Esophagus muscularis mucosa (tissue), 4 donors: Measurements from ENCODE around the gene KRTAP10-7. TPM values are rescaled to one million over a fixed set of nuclear protein-coding genes. Genes with fewer than 3 reads are reported as not detected.
"Not testable (repeated sequence)": the region's sequence is repeated elsewhere in the genome, so short reads cannot be mapped to it uniquely, and the experiment has no call there.

Experiments
- DNase-seq: peaks from one replicate; pipeline ENCODE4 v3.0.0-alpha.2; 2017; ENCODE audit errors: extremely low spot score
- H3K27ac ChIP-seq, 4 donors: fragments of 200-600 bp; sonication (generic); replicated peaks in 1 of 4; 1 replicate in 3 of 4; 2 replicates in 1 of 4; pipeline ENCODE4 v1.5.1; 2016 to 2019; ENCODE audit warnings: mild to moderate bottlenecking in 1 of 4
- H3K27me3 ChIP-seq, 4 donors: fragments of 200-600 bp; sonication (generic); one replicate each; pipeline versions ENCODE4 v1.5.1 to v1.6.0; 2016 to 2019
- H3K36me3 ChIP-seq, 4 donors: fragments of 200-600 bp; sonication (generic); one replicate each; pipeline ENCODE4 v1.5.1; 2016 to 2019
- H3K4me1 ChIP-seq, 4 donors: fragments of 200-600 bp; sonication (generic); one replicate each; pipeline ENCODE4 v1.5.1; 2016 to 2019
- H3K4me3 ChIP-seq, 4 donors: fragments of 200-600 bp; sonication (generic); 1 replicate in 2 of 4; 2 replicates in 2 of 4; pipeline ENCODE4 v1.5.1; 2016 to 2019; ENCODE audit warnings: mild to moderate bottlenecking in 4 of 4, moderate library complexity in 1 of 4
- H3K9me3 ChIP-seq, 4 donors: fragments of 200-600 bp; sonication (generic); 1 replicate in 3 of 4; 2 replicates in 1 of 4; pipeline ENCODE4 v1.5.1; 2016 to 2019
- EP300 ChIP-seq: sonication (generic); formaldehyde crosslinking; IDR thresholded peaks from one replicate; pipeline ENCODE4 v1.6.1; 2017; ENCODE audit warnings: antibody characterized with exemption
- POLR2A ChIP-seq: fragments of 450-650 bp; IDR thresholded peaks from one replicate; pipeline ENCODE4 v1.6.1; 2017; ENCODE audit warnings: antibody characterized with exemption, moderate library complexity, mild to moderate bottlenecking, low read depth
- POLR2AphosphoS5 ChIP-seq, 2 donors: sonication (generic); formaldehyde crosslinking; IDR thresholded peaks; one replicate each; pipeline ENCODE4 v1.6.1; 2017; ENCODE audit warnings: antibody characterized with exemption in 2 of 2
- WGBS: methylation state at CpG from one replicate; pipeline ENCODE4 v1.1.5; 2018; 5-methylcytosine and 5-hydroxymethylcytosine counted together
- intact Hi-C: fragments of 100-400 bp; cut with DNase I; formaldehyde crosslinking; loops from one replicate; pipeline ENCODE4 v1.15.1; 2023
- total RNA-seq, 4 donors: library from RNA; depleted of rRNA; stranded (reverse); fragments of >200 nt; gene quantifications; one replicate each; pipeline versions ENCODE4 v1.1.0 to v1.2.1, GENCODE V29; 2016
- TF ChIP-seq, protein P1 (sequence below), 3 experiments: fragments of 200-600 bp in 2 of 3; fragments of 450-650 bp in 1 of 3; sonication (generic) in 2 of 3; IDR thresholded peaks; one replicate each; pipeline ENCODE4 v1.5.1; 2017 to 2019; ENCODE audit warnings: antibody characterized with exemption in 3 of 3, mild to moderate bottlenecking in 2 of 3, moderate library complexity in 1 of 3

KRTAP10-7 gene
- total RNA-seq, 4 donors from 2014 or later: not detected

DNA sequence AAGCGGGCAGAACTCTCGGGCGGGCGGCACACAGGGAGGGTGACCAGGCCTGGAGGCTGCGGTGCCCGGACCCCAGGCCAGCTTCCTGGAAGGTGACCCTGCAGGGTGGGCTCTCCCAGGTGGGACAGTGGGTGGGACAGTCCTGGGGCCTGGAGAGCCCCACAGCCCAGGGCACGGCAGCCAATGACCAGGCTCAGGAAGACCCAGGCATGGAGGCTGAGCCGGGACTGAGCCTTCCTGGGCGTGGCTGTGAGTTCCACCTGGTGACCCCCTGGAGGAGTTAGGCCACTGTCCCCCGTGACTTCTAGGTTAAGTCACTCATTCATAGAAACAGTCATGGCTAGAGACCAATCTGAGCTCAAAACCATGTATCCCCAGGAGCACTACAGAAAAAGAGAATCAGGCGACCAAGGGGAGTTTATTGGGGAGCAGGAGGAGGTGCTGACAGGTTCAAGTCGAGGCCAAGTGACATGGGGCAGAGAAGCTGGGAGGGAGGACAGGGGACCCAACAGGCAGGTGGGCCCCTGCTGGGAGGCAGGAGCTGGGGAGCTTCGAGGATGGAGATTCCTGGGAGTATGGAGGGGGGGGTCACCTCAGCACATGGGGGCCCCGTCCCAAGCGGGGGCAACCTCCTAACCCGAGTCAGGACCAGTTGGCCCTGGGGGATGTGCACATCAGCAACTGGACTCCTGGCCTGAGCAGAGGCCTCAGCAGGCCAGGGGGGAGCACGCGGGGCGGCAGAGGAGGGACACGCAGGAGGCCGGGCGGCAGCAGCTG, 21.2 kb upstream of the KRTAP10-7 start:
- no peak overlapping the region for H3K4me3 ChIP-seq
- H3K36me3 ChIP-seq: no peaks in the 10 kb centered on the region
- H3K27me3 ChIP-seq: peaks cover 0 to 37% (median 0%) of the 10 kb centered on the region in 4 donors
- TF ChIP-seq, protein P1, sequence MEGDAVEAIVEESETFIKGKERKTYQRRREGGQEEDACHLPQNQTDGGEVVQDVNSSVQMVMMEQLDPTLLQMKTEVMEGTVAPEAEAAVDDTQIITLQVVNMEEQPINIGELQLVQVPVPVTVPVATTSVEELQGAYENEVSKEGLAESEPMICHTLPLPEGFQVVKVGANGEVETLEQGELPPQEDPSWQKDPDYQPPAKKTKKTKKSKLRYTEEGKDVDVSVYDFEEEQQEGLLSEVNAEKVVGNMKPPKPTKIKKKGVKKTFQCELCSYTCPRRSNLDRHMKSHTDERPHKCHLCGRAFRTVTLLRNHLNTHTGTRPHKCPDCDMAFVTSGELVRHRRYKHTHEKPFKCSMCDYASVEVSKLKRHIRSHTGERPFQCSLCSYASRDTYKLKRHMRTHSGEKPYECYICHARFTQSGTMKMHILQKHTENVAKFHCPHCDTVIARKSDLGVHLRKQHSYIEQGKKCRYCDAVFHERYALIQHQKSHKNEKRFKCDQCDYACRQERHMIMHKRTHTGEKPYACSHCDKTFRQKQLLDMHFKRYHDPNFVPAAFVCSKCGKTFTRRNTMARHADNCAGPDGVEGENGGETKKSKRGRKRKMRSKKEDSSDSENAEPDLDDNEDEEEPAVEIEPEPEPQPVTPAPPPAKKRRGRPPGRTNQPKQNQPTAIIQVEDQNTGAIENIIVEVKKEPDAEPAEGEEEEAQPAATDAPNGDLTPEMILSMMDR (IDR thresholded peaks at IDR 0.05): no peak
- no peak for TF ChIP-seq EP300
- intact Hi-C loops: no loop called here
- peak; percentile 89 for DNase-seq
- peaks cover 0 to 13% (median 3%) of the 10 kb centered on the region in 4 donors for H3K4me1 ChIP-seq
- no peak overlapping the region for H3K27ac ChIP-seq
- H3K9me3 ChIP-seq: peaks cover 0 to 36% (median 17%) of the 10 kb centered on the region in 4 donors
- WGBS: 81% methylated on average over 14 of the region's 22 CpGs

DNA sequence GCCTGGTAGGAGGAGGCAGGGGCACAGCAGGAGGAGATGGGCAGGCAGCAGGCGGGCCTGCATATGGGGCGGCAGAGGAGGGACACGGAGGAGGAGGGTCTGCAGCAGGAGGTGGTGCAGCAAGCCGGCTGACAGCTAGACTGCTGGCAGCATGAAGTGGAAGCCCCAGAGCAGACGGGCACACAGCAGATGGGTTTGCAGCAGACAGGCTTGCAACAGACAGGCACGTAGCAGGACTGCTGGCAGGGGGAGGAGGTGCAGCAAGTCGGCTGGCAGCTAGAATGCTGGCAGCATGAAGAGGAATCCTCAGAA, 20.6 kb upstream of the KRTAP10-7 start:
- Histone ChIP-seq H3K4me3 (no peak overlapping the region), H3K27ac (no peak overlapping the region), H3K36me3 (no peaks in the 10 kb centered on the region), H3K27me3 (peaks cover 0 to 31% (median 0%) of the 10 kb centered on the region in 4 donors), H3K9me3 (peaks cover 0 to 36% (median 17%) of the 10 kb centered on the region in 4 donors), H3K4me1 (peaks cover 0 to 16% (median 5%) of the 10 kb centered on the region in 4 donors)
- intact Hi-C loops: no loop called here
- DNase-seq: peak; percentile 53
- 58% methylated on average over 7 of the region's 7 CpGs for WGBS
- TF ChIP-seq POLR2AphosphoS5 (IDR thresholded peaks at IDR 0.05) (no peak), EP300 (no peak), POLR2A (no peak)
- TF ChIP-seq, protein P1 (IDR thresholded peaks at IDR 0.05): no peak

DNA sequence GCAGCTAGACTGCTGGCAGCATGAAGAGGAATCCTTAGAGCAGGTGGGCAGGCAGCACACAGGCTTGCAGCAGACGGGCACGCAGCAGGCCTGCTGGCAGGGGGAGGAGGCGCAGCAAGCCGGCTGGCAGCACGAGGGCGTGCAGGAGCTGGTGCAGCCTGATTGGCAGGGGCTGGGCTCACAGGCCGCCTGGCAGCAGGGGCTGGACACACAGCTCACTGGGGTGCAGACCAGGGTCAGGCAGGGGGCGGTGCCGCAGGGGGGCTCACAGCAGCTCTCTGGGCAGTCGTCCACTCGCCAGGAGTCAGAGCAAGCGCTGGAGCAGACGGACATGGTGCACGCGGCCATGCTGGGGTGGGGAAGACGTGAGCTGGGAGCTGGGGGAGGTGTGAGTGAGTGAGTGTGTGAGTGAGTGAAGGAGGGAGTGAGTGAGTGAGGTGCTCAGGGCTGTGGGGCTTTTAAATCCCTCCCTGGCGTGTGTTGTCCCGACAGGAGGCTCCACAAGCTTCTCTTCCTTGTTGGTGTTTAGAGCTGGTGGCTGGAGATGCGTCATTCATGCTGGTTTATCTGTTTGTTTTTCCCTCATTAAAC, 20.1 kb upstream of the KRTAP10-7 start, which contains the start of gene KRTAP10-5:
KRTAP10-5 (minus strand) TSS at position 374 of the 591 bp plus-strand sequence; CDS start at position 348, 26 bp downstream.
- H3K4me3 ChIP-seq, intact Hi-C loops, H3K27ac ChIP-seq, H3K36me3 ChIP-seq: not testable (repeated sequence)
- Histone ChIP-seq H3K27me3 (peaks cover 0 to 26% (median 0%) of the 10 kb centered on the region in 4 donors), H3K9me3 (peaks cover 0 to 36% (median 17%) of the 10 kb centered on the region in 4 donors), H3K4me1 (peaks cover 0 to 16% (median 5%) of the 10 kb centered on the region in 4 donors)
- WGBS: 35% methylated on average over 16 of the region's 19 CpGs
- DNase-seq: peak; percentile 45

DNA sequence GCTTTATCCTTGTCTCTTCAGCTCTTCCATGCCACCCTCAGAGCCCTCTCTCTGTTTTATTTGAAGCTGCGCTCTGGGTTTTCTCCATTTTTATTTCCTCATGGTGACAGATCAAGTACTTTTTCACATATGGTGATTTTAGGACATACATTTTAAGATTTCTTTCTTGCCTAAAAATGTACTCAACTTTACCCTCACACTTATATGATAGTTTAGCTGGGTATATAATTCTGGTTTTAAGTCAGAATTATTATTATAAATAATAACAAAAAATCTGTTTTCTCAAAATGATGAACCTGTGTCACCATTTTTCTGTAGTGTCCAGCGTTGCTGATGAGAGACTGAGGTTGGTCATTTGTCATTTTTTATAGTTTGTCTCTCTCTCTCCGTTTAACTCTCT, 19.2 kb upstream of the KRTAP10-7 start:
- peaks cover 0 to 16% (median 5%) of the 10 kb centered on the region in 4 donors for H3K4me1 ChIP-seq
- no peak for TF ChIP-seq POLR2AphosphoS5 (IDR thresholded peaks at IDR 0.05)
- no peak for TF ChIP-seq POLR2A
- TF ChIP-seq, protein P1 (IDR thresholded peaks at IDR 0.05): no peak
- no peak for TF ChIP-seq EP300
- H3K9me3 ChIP-seq: peaks cover 0 to 36% (median 16%) of the 10 kb centered on the region in 4 donors
- intact Hi-C loops: no loop called here
- H3K4me3 ChIP-seq: no peak overlapping the region
- H3K27me3 ChIP-seq: peaks cover 0 to 27% (median 0%) of the 10 kb centered on the region in 4 donors
- 86% methylated on average over 3 of the region's 3 CpGs for whole genome bisulfite sequencing
- H3K36me3 ChIP-seq: no peaks in the 10 kb centered on the region
- H3K27ac ChIP-seq: no peak overlapping the region
- peak; percentile 45 for DNase-seq

DNA sequence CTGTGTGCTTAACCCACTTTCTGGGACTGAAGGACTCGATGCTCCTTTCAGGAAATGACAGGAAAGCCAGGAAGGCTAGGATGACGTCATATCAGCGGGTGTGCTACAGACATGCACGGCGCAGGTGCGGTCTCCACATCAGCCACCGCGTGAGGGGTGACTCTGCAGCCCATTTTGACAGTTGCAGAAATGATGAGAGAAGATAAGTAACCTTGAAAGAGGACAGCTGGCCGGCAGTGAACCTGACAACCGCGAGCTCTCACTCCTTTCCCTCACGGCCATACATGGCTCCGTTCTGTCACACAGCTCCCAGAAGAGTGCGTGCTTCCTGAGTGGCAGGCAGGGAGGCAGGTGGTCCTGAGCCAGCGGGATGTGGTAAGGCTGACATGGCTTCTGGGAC, 18.3 kb upstream of the KRTAP10-7 start:
- peaks cover 0 to 29% (median 10%) of the 10 kb centered on the region in 4 donors for H3K9me3 ChIP-seq

More for the DNA sequence above, 18.3 kb upstream of the KRTAP10-7 start:
- Histone ChIP-seq H3K4me1 (peaks cover 0 to 16% (median 5%) of the 10 kb centered on the region in 4 donors), H3K4me3 (no peak overlapping the region), H3K36me3 (no peaks in the 10 kb centered on the region), H3K27me3 (peaks cover 0 to 33% (median 0%) of the 10 kb centered on the region in 4 donors), H3K27ac (no peak overlapping the region)
- 67% methylated on average over 15 of the region's 15 CpGs for WGBS
- DNase-seq: no peak
- no peak for TF ChIP-seq EP300
- TF ChIP-seq, protein P1 (IDR thresholded peaks at IDR 0.05): no peak
- TF ChIP-seq POLR2A: no peak
- no peak for TF ChIP-seq POLR2AphosphoS5 (IDR thresholded peaks at IDR 0.05)
- intact Hi-C loops: no loop called here
